ENCODE results near the gene SSRP1.

SSRP1 gene

GRCh38 chr11:57321388-57322255 is 14.1 kb downstream of the SSRP1 start:
- H3K36me3 ChIP-seq (ENCODE audit: control insufficient read depth, insufficient read depth, low read length) = peaks cover 5% of the 10 kb centered on the region
- no peak for TF ChIP-seq CTCF (IDR thresholded peaks at IDR 0.05; ENCODE audit: insufficient read depth, low read length, poor library complexity, severe bottlenecking)
- no peak for DNase-seq (ENCODE audit: extremely low read depth, insufficient read length)
- no peak overlapping the region for H3K4me3 ChIP-seq (replicated peaks; ENCODE audit: low read depth, low read length)
- H3K27me3 ChIP-seq (replicated peaks; ENCODE audit: control insufficient read depth, insufficient read depth, low read length) = no peaks in the 10 kb centered on the region

- H3K4me3 ChIP-seq (replicated peaks; ENCODE audit: low read depth, low read length) = no peak overlapping the region
- no peaks in the 10 kb centered on the region; the same call in none of the 2 replicates for H3K36me3 ChIP-seq (ENCODE audit: control insufficient read depth, insufficient read depth, low read length)
- no peak for TF ChIP-seq CTCF (IDR thresholded peaks at IDR 0.05; ENCODE audit: insufficient read depth, low read length, poor library complexity, severe bottlenecking)
- DNase-seq (ENCODE audit: extremely low read depth, insufficient read length) = no peak
- H3K27me3 ChIP-seq (replicated peaks; ENCODE audit: control insufficient read depth, insufficient read depth, low read length) = no peaks in the 10 kb centered on the region
Observed at GRCh38 chr11:57320719-57321387, 14.8 kb downstream of the SSRP1 start.

- DNase-seq (ENCODE audit: extremely low read depth, insufficient read length) = no peak
- no peak for TF ChIP-seq CTCF (IDR thresholded peaks at IDR 0.05; ENCODE audit: insufficient read depth, low read length, poor library complexity, severe bottlenecking)
- no peaks in the 10 kb centered on the region; the same call in none of the 2 replicates for H3K36me3 ChIP-seq (ENCODE audit: control insufficient read depth, insufficient read depth, low read length)
- no peaks in the 10 kb centered on the region for H3K27me3 ChIP-seq (replicated peaks; ENCODE audit: control insufficient read depth, insufficient read depth, low read length)
- H3K4me3 ChIP-seq (replicated peaks; ENCODE audit: low read depth, low read length) = no peak overlapping the region
Observed at GRCh38 chr11:57320067-57320718, 15.5 kb downstream of the SSRP1 start.

GRCh38 chr11:57318178-57318577 is 17.5 kb downstream of the SSRP1 start:
- Histone ChIP-seq H3K27me3 (replicated peaks; ENCODE audit: control insufficient read depth, insufficient read depth, low read length) (no peaks in the 10 kb centered on the region), H3K36me3 (ENCODE audit: control insufficient read depth, insufficient read depth, low read length) (no peaks in the 10 kb centered on the region; the same call in none of the 2 replicates), H3K4me3 (replicated peaks; ENCODE audit: low read depth, low read length) (no peak overlapping the region)
- DNase-seq (ENCODE audit: extremely low read depth, insufficient read length) = no peak
- TF ChIP-seq CTCF (IDR thresholded peaks at IDR 0.05; ENCODE audit: insufficient read depth, low read length, poor library complexity, severe bottlenecking) = no peak

GRCh38 chr11:57316017-57316416 is 19.7 kb downstream of the SSRP1 start:
- Histone ChIP-seq H3K4me3 (replicated peaks; ENCODE audit: low read depth, low read length) (no peak overlapping the region), H3K36me3 (ENCODE audit: control insufficient read depth, insufficient read depth, low read length) (no peaks in the 10 kb centered on the region; the same call in none of the 2 replicates), H3K27me3 (replicated peaks; ENCODE audit: control insufficient read depth, insufficient read depth, low read length) (no peaks in the 10 kb centered on the region)
- TF ChIP-seq CTCF (IDR thresholded peaks at IDR 0.05; ENCODE audit: insufficient read depth, low read length, poor library complexity, severe bottlenecking) = no peak
- DNase-seq (ENCODE audit: extremely low read depth, insufficient read length) = no peak
